HPDE6-E6E7 (cell line): ENCODE data around the gene USP34.
A peak's percentile ranks its signal among the peaks of the same experiment; 100 is the strongest.
"Not testable (repeated sequence)": the region's sequence is repeated elsewhere in the genome, so short reads cannot be mapped to it uniquely, and the experiment has no call there.

Source experiments
- DNase-seq: peaks from one replicate; pipeline ENCODE4 v3.0.0; 2011; ENCODE audit warnings: missing footprints; ENCODE audit errors: extremely low spot score

USP34 gene

DNA sequence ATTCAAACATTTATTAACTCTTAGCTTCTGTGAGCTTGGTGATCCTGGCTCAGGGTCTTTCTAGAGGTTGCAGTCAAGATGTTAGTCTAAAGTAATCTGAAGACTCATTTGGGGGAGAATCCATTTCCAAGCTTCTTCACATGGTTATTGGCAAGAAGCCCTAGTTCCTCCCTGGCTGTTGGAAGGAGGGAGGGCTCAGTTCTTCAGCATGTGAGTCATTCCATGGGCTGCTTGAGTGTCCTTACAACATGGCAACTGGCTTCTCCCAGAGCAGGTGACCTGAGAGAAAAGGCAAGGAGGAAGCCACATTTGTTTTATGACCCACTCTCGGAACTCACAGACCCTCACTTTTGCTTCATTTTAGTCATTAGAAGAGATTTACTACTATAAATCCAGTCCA, 319.5 kb downstream of the USP34 start:
- no peak for DNase-seq

DNA sequence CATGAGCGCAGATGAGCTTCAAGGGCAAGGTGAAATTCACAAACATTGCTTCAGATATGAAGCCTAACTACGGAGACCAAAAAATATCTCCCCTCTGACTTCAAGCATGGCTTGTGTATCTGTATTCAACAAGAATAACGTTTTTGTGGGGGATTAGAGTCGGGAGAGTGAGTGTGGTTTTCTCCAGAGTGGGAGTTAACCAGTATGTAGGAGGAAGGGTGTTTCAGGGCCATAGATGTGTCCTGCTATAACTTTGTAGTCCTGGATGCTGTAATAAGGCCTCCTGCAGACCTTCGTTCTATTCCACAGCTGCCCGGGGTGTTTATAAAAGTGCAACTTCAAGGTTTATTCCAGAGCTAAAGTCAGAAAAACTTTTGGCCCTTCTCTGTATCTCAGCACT, 321.8 kb downstream of the USP34 start:
- no peak for DNase-seq

DNA sequence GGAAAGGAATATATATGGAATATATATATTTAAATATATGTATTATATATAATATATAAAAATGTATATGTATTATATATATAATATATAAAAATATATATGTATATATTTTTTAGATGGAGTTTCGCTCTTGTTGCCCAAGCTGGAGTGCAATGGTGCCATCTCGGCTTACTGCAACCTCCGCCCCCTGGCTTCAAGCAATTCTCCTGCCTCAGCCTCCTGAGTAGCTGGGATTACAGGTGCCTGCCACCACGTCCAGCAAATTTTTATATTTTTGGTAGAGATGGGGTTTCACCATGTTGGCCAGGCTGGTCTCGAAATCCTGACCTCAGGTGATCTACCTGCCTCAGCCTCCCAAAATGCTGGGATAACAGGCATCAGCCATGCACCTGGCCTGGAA, 322.8 kb downstream of the USP34 start:
- not testable (repeated sequence) for DNase-seq

DNA sequence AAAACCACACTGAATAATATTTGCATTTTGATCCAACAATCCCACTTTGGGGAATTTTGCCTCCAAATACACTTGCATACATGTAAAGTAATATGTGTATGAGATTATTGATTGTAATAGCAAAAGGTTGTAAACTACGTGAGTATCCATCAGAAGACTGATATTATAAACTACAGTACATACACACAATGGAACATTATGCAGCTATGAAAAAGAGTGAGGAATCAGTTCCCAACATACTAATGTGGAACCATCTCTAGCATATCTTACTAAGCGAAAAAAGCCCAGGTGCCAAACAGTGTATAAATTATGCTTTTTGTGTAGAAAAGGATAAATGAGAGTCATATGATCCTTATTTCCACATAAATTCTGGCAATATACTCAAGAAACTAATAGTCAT, 324.9 kb downstream of the USP34 start:
- DNase-seq: no peak

DNA sequence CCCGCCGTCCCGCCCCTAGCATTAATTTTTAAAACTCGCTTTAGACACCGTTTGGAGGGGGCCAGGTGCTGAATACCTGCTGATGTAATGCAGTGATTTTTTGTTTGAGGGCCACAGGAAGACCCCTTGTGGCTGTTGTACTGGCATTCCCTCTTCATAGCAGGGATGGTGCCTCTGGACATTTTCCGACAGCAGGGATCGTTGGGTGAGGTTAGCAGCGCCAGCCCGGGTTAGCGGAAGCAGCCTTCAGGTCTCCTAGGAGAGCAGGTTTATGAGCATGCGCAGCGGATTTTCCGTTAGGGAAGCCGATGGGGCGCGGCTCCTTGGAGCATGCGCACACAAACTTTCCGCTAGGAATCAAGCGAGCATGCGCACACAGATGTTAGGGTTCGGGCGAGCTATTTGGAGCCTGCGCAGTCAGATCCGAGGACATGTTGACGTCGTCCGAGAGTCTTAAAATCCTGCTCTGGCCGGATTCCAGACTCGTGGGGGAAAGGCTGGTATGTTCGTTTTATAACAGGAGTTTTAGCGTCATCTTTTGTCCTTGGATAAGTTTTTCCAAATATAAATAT, 326.1 kb downstream of the USP34 start:
- peak; percentile 97 for DNase-seq

DNA sequence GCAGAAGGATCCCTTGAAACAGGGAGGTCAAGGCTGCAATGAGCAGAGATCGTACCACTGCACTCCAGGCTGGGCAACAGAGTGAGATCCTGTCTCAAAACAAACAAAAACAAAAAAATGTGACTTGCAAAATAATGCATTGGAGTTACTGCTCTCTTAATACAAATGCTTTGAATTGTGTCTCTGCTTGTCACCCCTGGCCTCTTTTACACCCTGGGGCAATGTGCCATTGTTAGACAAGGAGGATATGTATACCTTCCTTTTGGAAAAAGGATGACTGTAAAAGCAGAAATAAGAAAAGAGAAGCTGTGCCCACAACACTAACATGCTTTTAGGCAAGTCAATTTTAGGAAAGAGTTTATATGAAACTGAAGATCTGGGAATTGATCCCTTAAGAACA, 329.7 kb downstream of the USP34 start:
- DNase-seq: no peak

DNA sequence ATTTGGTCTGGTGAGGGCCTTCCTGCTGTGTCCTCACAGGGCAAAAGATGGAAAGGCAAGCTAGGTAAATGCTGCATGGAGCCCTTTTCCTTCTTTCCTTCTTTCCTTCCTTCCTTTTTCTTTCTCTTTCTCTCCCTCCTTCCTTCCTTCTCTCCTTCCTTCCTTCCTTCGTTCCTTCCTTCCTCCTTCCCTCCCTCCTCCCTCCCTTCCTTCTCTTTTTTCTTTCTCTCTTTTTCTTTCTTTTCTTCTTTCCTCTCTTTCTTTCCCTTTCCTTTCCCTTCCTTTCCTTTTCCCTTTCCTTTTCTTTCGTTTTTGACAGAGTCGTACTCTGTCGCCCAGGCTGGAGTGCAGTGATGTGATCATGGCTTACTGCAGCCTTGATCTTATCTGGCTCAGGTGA, 332.0 kb downstream of the USP34 start:
- DNase-seq: no peak
